Stomach (tissue), 9 donors: ENCODE data around the gene CD300LF. TPM values are rescaled to one million over a fixed set of nuclear protein-coding genes. Genes with fewer than 3 reads are reported as not detected.
A peak's percentile ranks its signal among the peaks of the same experiment; 100 is the strongest.

Source experiments
- DNase-seq, 2 donors: peaks; one replicate each; pipeline versions ENCODE4 v3.0.0 to v3.0.0-alpha.2; 2013 to 2019
- H3K27ac ChIP-seq, 5 donors: fragments of 200-600 bp in 4 of 5; sonication (generic) in 4 of 5; one replicate each; pipeline ENCODE4 v1.5.1; 2013 to 2019; ENCODE audit warnings: mild to moderate bottlenecking in 1 of 5, moderate library complexity in 1 of 5
- H3K27me3 ChIP-seq, 3 donors: fragments of 200-600 bp; sonication (generic); one replicate each; pipeline ENCODE4 v1.5.1; 2017 to 2019; ENCODE audit warnings: mixed run types in 1 of 3
- H3K36me3 ChIP-seq, 4 donors: fragments of 200-600 bp; sonication (generic); 1 replicate in 3 of 4; 2 replicates in 1 of 4; pipeline ENCODE4 v1.5.1; 2016 to 2019
- H3K4me1 ChIP-seq, 4 donors: fragments of 200-600 bp; sonication (generic); one replicate each; pipeline ENCODE4 v1.5.1; 2016 to 2019
- H3K4me3 ChIP-seq, 4 donors: fragments of 200-600 bp; sonication (generic) in 3 of 4; one replicate each; pipeline ENCODE4 v1.5.1; 2016 to 2019; ENCODE audit warnings: mild to moderate bottlenecking in 1 of 4
- H3K9me3 ChIP-seq, 4 donors: fragments of 200-600 bp; sonication (generic); one replicate each; pipeline ENCODE4 v1.5.1; 2016 to 2019
- EP300 ChIP-seq: sonication (generic); formaldehyde crosslinking; IDR thresholded peaks from one replicate; pipeline ENCODE4 v1.6.1; 2017; ENCODE audit warnings: antibody characterized with exemption
- POLR2A ChIP-seq, 4 donors: fragments of 450-650 bp; IDR thresholded peaks; one replicate each; pipeline ENCODE4 v1.6.1; 2016; ENCODE audit warnings: antibody characterized with exemption in 4 of 4, control low read depth in 2 of 4, mild to moderate bottlenecking in 1 of 4, moderate library complexity in 1 of 4
- POLR2AphosphoS5 ChIP-seq, 3 donors: sonication (generic); formaldehyde crosslinking; IDR thresholded peaks; one replicate each; pipeline ENCODE4 v1.6.1; 2016; ENCODE audit warnings: antibody characterized with exemption in 3 of 3
- WGBS, 5 donors: extraction: QIAGEN DNeasy Blood & Tissue Kit in 3 of 5; methylation state at CpG; one replicate each; pipeline versions ENCODE4 v1.1.5 to v1.1.7; 2013 to 2018; 5-methylcytosine and 5-hydroxymethylcytosine counted together
- intact Hi-C: fragments of 100-400 bp; cut with DNase I; formaldehyde crosslinking; loops from one replicate; pipeline ENCODE4 v1.15.1; 2023; ENCODE audit warnings: low total_unique reads
- polyA plus RNA-seq, 3 donors: library from polyadenylated mRNA; stranded (reverse); fragments of 200-250 nt; gene quantifications; one replicate each; pipeline ENCODE4 v1.2.3, GENCODE V29; 2013
- total RNA-seq, 5 donors: library from RNA; depleted of rRNA; stranded (reverse); fragments of >200 nt; gene quantifications; one replicate each; pipeline versions ENCODE4 v1.1.0 to v1.2.3, GENCODE V29; 2014 to 2016
- TF ChIP-seq, protein P1 (sequence below), 7 experiments: fragments of 450-650 bp in 4 of 7; fragments of 200-600 bp in 3 of 7; sonication (generic) in 3 of 7; IDR thresholded peaks; one replicate each; pipeline ENCODE4 v1.5.1; 2016 to 2019; ENCODE audit warnings: antibody characterized with exemption in 7 of 7, control low read depth in 2 of 7, mild to moderate bottlenecking in 1 of 7
- donor health status: healthy with polysubstance abuse.
- donor health status: Bipolar disorder and iron deficiency.
- donor health status: healthy.

Gene CD300LF
- total and polyA plus RNA-seq, 8 donors: 0.75 to 3.9 (median 0.95) TPM; not detected in 5

DNA sequence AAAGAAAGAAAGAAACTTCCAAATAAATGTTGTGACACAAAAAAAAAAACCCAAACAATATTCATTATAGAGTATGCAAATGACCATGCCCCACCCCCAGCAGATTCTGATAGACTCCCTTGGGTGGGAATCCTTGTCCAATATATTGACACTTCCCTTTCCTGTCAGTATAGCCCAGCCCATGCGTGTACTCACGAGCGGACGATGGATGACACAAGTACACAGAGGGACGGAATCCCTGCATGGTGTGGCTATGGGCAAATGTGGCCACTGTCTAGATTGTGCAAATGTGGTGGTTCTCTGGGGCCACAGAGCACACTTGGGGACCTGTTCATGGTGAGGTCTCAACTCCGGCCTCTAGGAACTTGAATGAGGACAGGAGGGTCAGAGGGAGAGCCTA is 27.4 kb upstream of the CD300LF start:
- DNase-seq: no peak
- H3K9me3 ChIP-seq: no peaks in the 10 kb centered on the region
- intact Hi-C loops: loop anchor here (5.0 kb wide), 1 partner anchor 122 kb away; no protein-coding TSS in a partner anchor
- peaks cover 34 to 92% (median 59%) of the 10 kb centered on the region in 4 donors for H3K4me1 ChIP-seq
- H3K27ac ChIP-seq: no peak overlapping the region
- H3K36me3 ChIP-seq: no peaks in the 10 kb centered on the region
- H3K4me3 ChIP-seq: no peak overlapping the region
- no peak for TF ChIP-seq POLR2A (IDR thresholded peaks at IDR 0.05)
- TF ChIP-seq, protein P1, sequence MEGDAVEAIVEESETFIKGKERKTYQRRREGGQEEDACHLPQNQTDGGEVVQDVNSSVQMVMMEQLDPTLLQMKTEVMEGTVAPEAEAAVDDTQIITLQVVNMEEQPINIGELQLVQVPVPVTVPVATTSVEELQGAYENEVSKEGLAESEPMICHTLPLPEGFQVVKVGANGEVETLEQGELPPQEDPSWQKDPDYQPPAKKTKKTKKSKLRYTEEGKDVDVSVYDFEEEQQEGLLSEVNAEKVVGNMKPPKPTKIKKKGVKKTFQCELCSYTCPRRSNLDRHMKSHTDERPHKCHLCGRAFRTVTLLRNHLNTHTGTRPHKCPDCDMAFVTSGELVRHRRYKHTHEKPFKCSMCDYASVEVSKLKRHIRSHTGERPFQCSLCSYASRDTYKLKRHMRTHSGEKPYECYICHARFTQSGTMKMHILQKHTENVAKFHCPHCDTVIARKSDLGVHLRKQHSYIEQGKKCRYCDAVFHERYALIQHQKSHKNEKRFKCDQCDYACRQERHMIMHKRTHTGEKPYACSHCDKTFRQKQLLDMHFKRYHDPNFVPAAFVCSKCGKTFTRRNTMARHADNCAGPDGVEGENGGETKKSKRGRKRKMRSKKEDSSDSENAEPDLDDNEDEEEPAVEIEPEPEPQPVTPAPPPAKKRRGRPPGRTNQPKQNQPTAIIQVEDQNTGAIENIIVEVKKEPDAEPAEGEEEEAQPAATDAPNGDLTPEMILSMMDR (IDR thresholded peaks at IDR 0.05): no peak
- no peak for TF ChIP-seq EP300
- no peak for TF ChIP-seq POLR2AphosphoS5 (IDR thresholded peaks at IDR 0.05)
- WGBS, 5 donors: 71 to 91% (median 87%) methylated on average over 6 of the region's 6 CpGs
- peaks cover 9 to 70% (median 31%) of the 10 kb centered on the region in 3 donors for H3K27me3 ChIP-seq

DNA sequence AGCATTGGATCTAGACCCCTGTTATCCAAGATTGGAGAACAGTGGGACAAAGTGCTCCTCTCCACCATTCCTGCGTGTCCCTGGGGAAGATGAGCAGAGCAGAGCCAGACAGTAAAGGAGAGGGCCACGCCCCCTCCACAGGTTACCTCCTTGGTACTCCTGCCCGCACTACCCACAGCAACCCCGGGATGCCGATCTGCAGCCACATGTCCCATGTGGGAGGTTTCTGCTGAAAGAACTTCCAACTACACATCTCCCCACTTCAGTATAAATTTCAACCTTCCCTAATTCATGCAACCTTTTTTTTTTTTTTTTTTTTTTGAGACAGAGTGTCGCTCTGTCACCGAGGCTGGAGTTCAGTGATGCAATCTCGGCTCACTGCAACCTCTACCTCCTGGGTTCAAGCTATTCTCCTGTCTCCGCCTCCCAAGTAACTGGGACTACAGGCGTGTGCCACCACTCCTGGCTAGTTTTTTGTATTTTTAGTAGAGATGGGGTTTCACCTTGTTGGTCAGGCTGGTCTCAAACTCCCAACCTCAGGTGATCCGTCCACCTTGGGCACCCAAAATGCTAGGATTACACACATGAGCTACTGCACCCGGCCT is 26.6 kb upstream of the CD300LF start:
- peaks cover 26 to 84% (median 51%) of the 10 kb centered on the region in 4 donors for H3K4me1 ChIP-seq
- peak overlapping the region in 1 of 5 donors; percentile 66 for H3K27ac ChIP-seq
- intact Hi-C loops: loop anchor here (10.0 kb wide), 1 partner anchor 85 kb away; no protein-coding TSS in a partner anchor
- TF ChIP-seq POLR2AphosphoS5 (IDR thresholded peaks at IDR 0.05) (no peak), EP300 (no peak), POLR2A (IDR thresholded peaks at IDR 0.05) (no peak)
- TF ChIP-seq, protein P1 (IDR thresholded peaks at IDR 0.05): no peak
- H3K9me3 ChIP-seq: no peaks in the 10 kb centered on the region
- DNase-seq: no peak
- 78 to 81% (median 80%) methylated on average over 12 of the region's 12 CpGs for WGBS, 5 donors
- peaks cover 9 to 74% (median 31%) of the 10 kb centered on the region in 3 donors for H3K27me3 ChIP-seq
- H3K36me3 ChIP-seq: no peaks in the 10 kb centered on the region
- no peak overlapping the region for H3K4me3 ChIP-seq

DNA sequence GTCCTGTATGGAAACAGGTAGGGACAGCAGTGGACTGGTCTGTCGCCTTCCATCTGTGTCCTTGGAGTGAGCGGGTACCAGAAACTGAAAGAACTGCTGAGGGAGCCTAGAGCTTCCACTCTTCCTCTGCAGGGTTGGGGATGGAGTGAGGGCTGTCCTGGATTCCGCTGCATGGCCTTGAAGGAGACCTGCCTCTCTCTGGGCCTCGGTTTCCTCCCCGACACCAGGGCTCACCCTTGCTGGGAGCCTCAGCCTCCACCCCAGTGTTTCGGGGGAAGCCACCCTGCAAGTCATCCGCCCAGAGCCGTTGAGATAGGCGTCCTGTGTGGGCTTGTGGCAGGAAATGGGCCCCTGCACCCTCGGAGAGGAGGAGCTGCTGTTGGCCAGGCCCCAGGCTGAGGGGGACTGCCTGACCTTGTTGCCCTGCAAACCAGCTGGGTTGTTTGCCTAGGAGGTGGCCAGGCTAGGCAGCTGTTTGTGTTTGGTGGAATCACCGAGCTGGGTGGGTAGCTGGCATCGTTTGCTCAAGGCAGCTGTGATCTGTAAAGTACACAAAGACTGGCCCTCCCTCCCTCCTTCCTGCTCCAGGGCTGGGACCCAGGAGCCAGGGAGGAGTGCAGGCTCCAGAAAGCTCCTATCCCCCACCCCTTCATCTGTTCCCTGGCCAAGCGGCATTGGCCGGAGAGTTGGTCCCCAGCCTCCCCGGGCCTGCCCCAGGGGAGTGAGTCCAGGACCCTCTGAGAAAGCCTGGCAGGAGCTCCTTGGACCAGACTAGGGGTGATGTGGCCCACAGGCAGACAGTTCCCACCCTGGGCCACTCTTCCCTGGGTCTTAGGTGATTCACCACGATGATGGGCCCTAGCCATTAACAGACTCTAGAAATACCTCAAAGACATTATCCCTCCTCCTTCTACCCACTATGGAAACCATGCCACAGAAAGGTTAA is 25.6 kb upstream of the CD300LF start:
- WGBS, 5 donors: 17 to 26% (median 22%) methylated on average over 8 to 16 of the region's 16 CpGs
- TF ChIP-seq POLR2A (IDR thresholded peaks at IDR 0.05): no peak
- peak in 1 of 3 donors; percentile 38 for TF ChIP-seq POLR2AphosphoS5 (IDR thresholded peaks at IDR 0.05)
- no peak for TF ChIP-seq EP300
- peak; percentile 65 to 79 for DNase-seq

DNA sequence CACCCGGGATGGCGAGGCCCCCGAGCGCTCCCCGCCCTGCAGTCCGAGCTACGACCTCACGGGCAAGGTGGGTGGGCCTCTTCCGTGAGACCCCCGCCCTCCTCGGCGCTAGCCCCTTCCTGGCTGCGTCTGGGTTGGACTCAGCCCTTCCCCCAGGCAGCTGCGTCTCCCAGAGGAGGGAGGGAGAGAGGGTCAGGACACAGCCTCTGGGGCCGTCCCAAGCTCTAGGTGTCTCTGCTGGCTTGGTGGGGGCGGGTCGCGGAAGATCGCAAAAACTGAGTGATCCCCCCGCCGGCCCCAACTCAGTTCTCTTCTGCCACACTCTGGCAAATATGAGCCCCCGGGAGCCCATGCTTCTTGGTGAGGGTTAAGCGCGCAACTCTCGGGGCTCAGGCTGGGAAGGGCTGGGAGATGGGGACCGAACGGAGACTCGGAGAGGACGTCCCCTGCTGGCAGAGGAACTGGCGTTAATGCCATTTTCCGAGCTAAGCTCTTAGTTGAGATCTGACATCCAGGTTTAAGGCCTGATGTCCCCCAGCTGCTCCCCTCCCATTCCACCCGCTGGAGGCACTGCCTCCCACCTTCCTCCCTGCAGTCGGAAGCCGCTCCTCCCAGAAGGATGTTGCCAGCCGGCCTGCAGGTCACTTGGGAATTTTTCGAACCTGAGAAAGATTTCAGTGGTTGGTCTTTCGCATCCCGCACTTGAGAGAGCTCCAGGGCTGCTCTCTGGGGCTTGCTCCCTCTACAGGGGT is 24.8 kb upstream of the CD300LF start:
- Histone ChIP-seq H3K27me3 (peaks cover 9 to 77% (median 31%) of the 10 kb centered on the region in 3 donors), H3K36me3 (no peaks in the 10 kb centered on the region), H3K4me3 (peak overlapping the region; percentile 34 to 56 (median 46)), H3K27ac (peak overlapping the region; percentile 46 to 72 (median 60)), H3K4me1 (peaks cover 25 to 65% (median 38%) of the 10 kb centered on the region in 4 donors), H3K9me3 (no peaks in the 10 kb centered on the region)
- DNase-seq: peak in 1 of 2 donors; percentile 74
- TF ChIP-seq POLR2AphosphoS5 (IDR thresholded peaks at IDR 0.05): no peak
- TF ChIP-seq, protein P1 (IDR thresholded peaks at IDR 0.05): peak in 1 of 7 experiments; percentile 11
- intact Hi-C loops: loop anchor here (10.0 kb wide), 1 partner anchor 83 kb away; no protein-coding TSS in a partner anchor
- 3 to 6% (median 3%) methylated on average over 18 to 38 of the region's 38 CpGs for WGBS, 5 donors

More for the DNA sequence above, 25.6 kb upstream of the CD300LF start:
- Histone ChIP-seq H3K27ac (peak overlapping the region; percentile 46 to 72 (median 60)), H3K36me3 (no peaks in the 10 kb centered on the region), H3K9me3 (no peaks in the 10 kb centered on the region), H3K4me3 (peak overlapping the region; percentile 34 to 56 (median 46)), H3K27me3 (peaks cover 9 to 77% (median 31%) of the 10 kb centered on the region in 3 donors), H3K4me1 (peaks cover 25 to 74% (median 45%) of the 10 kb centered on the region in 4 donors)
- intact Hi-C loops: loop anchor here (10.0 kb wide), 1 partner anchor 84 kb away; no protein-coding TSS in a partner anchor
